NCI-H2029 (cell line): ENCODE results near the gene TPK1.

Experiments
- DNase-seq: peaks from one replicate; lab custom pipeline; 2025; lab: John Stamatoyannopoulos, UW

The TPK1 gene

GRCh38 chr7:144407266-144407931 is 428.5 kb downstream of the TPK1 start:
- no peak for DNase-seq

GRCh38 chr7:144404946-144405345 is 430.9 kb downstream of the TPK1 start:
- no peak for DNase-seq

GRCh38 chr7:144403649-144404061 is 432.2 kb downstream of the TPK1 start, which contains the start of gene NOBOX:
Gene NOBOX, minus strand, starts transcription at chr7:144403693.
- DNase-seq, result no peak

GRCh38 chr7:144403102-144403501 is 432.8 kb downstream of the TPK1 start:
- DNase-seq, result no peak
